ENCODE data around the gene FBN2.
A peak's percentile ranks its signal among the peaks of the same experiment; 100 is the strongest.

The FBN2 gene

DNA sequence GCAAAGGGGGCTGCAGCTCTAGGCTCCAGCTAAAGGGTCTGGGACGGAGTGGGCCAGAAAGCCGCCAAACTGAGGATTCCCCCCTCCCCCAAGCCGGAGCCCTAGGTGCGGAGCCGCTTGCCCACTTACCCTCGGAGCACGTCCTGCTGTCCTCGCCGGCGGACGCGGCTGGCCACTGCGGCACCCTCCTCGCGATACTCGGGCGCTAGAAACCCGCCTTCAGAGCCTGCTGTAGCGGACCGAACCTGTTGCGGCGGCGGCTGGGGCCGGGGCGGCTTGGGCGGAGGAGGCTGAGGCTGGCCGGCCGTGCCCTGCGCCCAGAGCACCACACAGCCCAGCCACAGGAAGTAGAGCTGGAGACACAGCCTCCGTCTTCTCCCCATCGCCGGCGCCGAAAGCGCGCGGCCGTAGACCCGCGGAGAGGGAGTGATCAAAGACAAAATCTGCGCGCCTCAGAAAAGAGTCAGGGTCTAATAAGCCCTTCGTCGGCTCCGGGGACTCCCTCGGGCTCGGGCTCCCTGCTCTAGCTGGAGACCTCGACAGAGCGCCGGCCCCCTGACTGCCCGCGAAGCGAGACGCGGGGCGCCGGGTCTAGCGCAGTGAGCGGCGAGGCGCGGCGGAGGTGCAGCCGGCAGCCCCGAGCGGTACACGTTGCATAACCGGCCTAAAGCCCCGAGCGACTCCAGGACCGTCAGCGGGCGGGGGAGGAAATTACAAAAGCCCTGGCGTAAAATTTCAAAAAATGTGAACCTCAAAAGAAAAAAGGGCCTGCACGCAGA lies 635 bp downstream of the FBN2 start:
- TF ChIP-seq, protein P1, sequence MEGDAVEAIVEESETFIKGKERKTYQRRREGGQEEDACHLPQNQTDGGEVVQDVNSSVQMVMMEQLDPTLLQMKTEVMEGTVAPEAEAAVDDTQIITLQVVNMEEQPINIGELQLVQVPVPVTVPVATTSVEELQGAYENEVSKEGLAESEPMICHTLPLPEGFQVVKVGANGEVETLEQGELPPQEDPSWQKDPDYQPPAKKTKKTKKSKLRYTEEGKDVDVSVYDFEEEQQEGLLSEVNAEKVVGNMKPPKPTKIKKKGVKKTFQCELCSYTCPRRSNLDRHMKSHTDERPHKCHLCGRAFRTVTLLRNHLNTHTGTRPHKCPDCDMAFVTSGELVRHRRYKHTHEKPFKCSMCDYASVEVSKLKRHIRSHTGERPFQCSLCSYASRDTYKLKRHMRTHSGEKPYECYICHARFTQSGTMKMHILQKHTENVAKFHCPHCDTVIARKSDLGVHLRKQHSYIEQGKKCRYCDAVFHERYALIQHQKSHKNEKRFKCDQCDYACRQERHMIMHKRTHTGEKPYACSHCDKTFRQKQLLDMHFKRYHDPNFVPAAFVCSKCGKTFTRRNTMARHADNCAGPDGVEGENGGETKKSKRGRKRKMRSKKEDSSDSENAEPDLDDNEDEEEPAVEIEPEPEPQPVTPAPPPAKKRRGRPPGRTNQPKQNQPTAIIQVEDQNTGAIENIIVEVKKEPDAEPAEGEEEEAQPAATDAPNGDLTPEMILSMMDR (conservative IDR thresholded peaks at IDR 0.05; ENCODE audit: low read depth, low read length) = no peak
- Histone ChIP-seq H3K4me3 (IDR thresholded peaks at IDR 0.05; ENCODE audit: insufficient read depth, low read depth, low read length) (no peak overlapping the region), H3K4me2 (peak overlapping the region; percentile 51; the same call in 1 of the 2 replicates), H3K36me3 (ENCODE audit: insufficient read depth) (no peaks in the 10 kb centered on the region), H2AFZ (ENCODE audit: low read depth) (peak overlapping the region; percentile 96), H4K20me1 (ENCODE audit: insufficient read depth) (no peaks in the 10 kb centered on the region), H3K9ac (no peak overlapping the region; the same call in 1 of the 2 replicates), H3K4me1 (ENCODE audit: low read depth, poor library complexity, severe bottlenecking) (no peaks in the 10 kb centered on the region), H3K79me2 (ENCODE audit: insufficient read depth, low read depth) (no peaks in the 10 kb centered on the region), H3K27ac (no peak overlapping the region), H3K27me3 (ENCODE audit: insufficient read depth, low read depth) (no peaks in the 10 kb centered on the region)

DNA sequence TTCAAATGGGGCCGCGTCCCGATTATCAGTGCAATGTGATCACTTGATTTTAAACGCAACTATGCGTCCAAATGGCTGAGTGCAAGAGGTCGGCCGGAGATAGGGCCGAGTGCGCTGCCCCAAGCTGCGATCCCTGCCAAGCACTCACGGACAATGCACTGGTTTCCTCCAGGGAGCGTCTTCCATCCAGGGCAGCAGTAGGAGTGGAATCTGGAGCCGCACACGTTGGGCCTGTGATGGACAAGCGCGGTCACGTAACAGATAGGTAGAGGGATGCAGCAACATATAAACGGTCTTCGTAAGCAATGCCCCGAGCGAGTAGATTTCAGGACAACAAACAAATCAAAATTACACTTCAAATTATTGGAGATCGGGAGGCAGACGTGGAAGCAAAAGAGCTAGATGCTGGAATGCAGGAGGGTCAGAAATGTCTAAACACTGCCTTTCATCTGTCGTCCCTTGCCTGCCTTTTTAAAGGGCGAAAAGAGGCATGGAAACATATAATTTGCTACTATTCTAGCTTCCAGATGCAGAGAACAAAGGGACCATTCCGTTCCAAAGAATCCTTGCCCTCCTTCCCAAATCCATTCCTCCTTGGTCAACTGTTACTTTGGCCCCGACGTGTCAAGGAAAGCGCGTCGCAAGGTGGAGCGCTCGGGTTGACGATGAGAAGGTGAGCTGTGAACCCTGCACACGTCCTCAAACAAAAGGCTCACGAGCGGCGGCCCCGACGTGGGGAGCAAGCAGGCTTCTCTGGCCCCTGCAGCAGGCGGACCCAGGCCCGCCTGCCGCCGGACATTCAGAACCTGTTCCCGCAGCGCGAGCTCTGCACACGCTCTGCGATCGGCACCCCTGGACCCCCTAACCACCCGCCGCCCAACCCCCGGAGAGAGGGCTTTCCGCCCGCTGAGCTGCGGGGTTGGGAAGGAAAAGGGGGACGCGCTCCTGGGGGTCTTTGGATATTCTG lies 1.5 kb downstream of the FBN2 start:
- Histone ChIP-seq H3K36me3 (ENCODE audit: insufficient read depth) (no peaks in the 10 kb centered on the region), H3K27me3 (ENCODE audit: insufficient read depth, low read depth) (no peaks in the 10 kb centered on the region), H3K79me2 (ENCODE audit: insufficient read depth, low read depth) (no peaks in the 10 kb centered on the region), H2AFZ (ENCODE audit: low read depth) (no peak overlapping the region), H3K27ac (no peak overlapping the region), H3K4me2 (peak overlapping the region; percentile 51; the same call in 1 of the 2 replicates), H3K4me3 (IDR thresholded peaks at IDR 0.05; ENCODE audit: insufficient read depth, low read depth, low read length) (no peak overlapping the region), H3K4me1 (ENCODE audit: low read depth, poor library complexity, severe bottlenecking) (no peaks in the 10 kb centered on the region), H4K20me1 (ENCODE audit: insufficient read depth) (no peaks in the 10 kb centered on the region), H3K9ac (no peak overlapping the region)
- TF ChIP-seq, protein P1 (conservative IDR thresholded peaks at IDR 0.05; ENCODE audit: low read depth, low read length) = no peak

DNA sequence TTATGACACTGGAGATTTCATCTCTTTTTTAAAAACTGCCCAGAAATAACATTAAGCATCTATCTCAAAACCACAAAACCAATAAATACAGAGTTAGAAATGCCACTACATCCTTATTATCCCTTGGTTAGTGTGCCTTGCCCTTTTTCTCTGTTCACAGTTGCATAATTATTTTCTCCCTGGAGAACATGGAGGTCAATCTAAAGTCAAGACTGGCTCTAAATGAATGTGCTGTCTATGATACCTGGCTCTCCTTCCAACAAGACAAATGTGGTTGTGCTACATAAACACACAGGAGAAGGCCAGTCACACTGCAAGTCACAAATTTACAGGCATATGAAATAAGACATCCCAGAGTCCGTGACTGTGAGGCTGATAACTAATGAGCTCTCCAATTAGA lies 2.8 kb downstream of the FBN2 start:
- H3K4me1 ChIP-seq (ENCODE audit: low read depth, poor library complexity, severe bottlenecking) = no peaks in the 10 kb centered on the region
- H3K9ac ChIP-seq = no peak overlapping the region
- TF ChIP-seq, protein P1 (conservative IDR thresholded peaks at IDR 0.05; ENCODE audit: low read depth, low read length) = no peak
- no peaks in the 10 kb centered on the region for H3K27me3 ChIP-seq (ENCODE audit: insufficient read depth, low read depth)
- H3K27ac ChIP-seq = no peak overlapping the region
- H3K4me2 ChIP-seq = no peak overlapping the region
- no peaks in the 10 kb centered on the region for H4K20me1 ChIP-seq (ENCODE audit: insufficient read depth)
- no peaks in the 10 kb centered on the region for H3K79me2 ChIP-seq (ENCODE audit: insufficient read depth, low read depth)
- no peaks in the 10 kb centered on the region for H3K36me3 ChIP-seq (ENCODE audit: insufficient read depth)
- H3K4me3 ChIP-seq (IDR thresholded peaks at IDR 0.05; ENCODE audit: insufficient read depth, low read depth, low read length) = no peak overlapping the region
- H2AFZ ChIP-seq (ENCODE audit: low read depth) = no peak overlapping the region

DNA sequence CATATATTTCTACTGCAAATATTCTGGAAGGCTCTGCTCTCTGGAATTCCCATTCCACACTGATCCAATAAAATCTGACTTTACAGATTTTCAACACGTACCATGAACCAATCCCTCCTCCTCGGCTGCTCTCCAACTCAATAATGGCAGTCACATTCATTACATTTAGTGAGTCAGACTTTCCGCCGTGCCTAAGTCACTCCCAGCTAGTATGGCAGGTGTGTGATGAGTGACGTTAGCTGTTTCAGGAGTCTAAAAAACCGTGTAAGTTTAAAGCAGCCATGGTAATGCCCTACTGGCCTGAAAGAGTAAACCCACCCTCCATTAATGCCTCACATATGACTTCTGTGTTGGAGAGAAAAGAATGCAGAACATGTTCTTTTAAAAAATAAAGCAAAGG lies 3.3 kb downstream of the FBN2 start:
- no peaks in the 10 kb centered on the region for H3K27me3 ChIP-seq (ENCODE audit: insufficient read depth, low read depth)

More for the DNA sequence above, 3.3 kb downstream of the FBN2 start:
- TF ChIP-seq, protein P1 (conservative IDR thresholded peaks at IDR 0.05; ENCODE audit: low read depth, low read length) = no peak
- H4K20me1 ChIP-seq (ENCODE audit: insufficient read depth) = no peaks in the 10 kb centered on the region
- no peak overlapping the region for H3K4me2 ChIP-seq
- no peaks in the 10 kb centered on the region for H3K79me2 ChIP-seq (ENCODE audit: insufficient read depth, low read depth)
- no peaks in the 10 kb centered on the region for H3K4me1 ChIP-seq (ENCODE audit: low read depth, poor library complexity, severe bottlenecking)
- no peak overlapping the region for H3K9ac ChIP-seq
- no peaks in the 10 kb centered on the region for H3K36me3 ChIP-seq (ENCODE audit: insufficient read depth)
- no peak overlapping the region for H2AFZ ChIP-seq (ENCODE audit: low read depth)
- H3K27ac ChIP-seq = no peak overlapping the region
- no peak overlapping the region for H3K4me3 ChIP-seq (IDR thresholded peaks at IDR 0.05; ENCODE audit: insufficient read depth, low read depth, low read length)
